Stomach (tissue), 9 donors: ENCODE results near the gene PTGES. TPM values are rescaled to one million over a fixed set of nuclear protein-coding genes. Genes with fewer than 3 reads are reported as not detected.

Source experiments
- DNase-seq, 2 donors: peaks; one replicate each; pipeline versions ENCODE4 v3.0.0 to v3.0.0-alpha.2; 2013 to 2019
- H3K27ac ChIP-seq, 5 donors: fragments of 200-600 bp in 4 of 5; sonication (generic) in 4 of 5; one replicate each; pipeline ENCODE4 v1.5.1; 2013 to 2019; ENCODE audit warnings: mild to moderate bottlenecking in 1 of 5, moderate library complexity in 1 of 5
- H3K27me3 ChIP-seq, 3 donors: fragments of 200-600 bp; sonication (generic); one replicate each; pipeline ENCODE4 v1.5.1; 2017 to 2019; ENCODE audit warnings: mixed run types in 1 of 3
- H3K36me3 ChIP-seq, 4 donors: fragments of 200-600 bp; sonication (generic); 1 replicate in 3 of 4; 2 replicates in 1 of 4; pipeline ENCODE4 v1.5.1; 2016 to 2019
- H3K4me1 ChIP-seq, 4 donors: fragments of 200-600 bp; sonication (generic); one replicate each; pipeline ENCODE4 v1.5.1; 2016 to 2019
- H3K4me3 ChIP-seq, 4 donors: fragments of 200-600 bp; sonication (generic) in 3 of 4; one replicate each; pipeline ENCODE4 v1.5.1; 2016 to 2019; ENCODE audit warnings: mild to moderate bottlenecking in 1 of 4
- H3K9me3 ChIP-seq, 4 donors: fragments of 200-600 bp; sonication (generic); one replicate each; pipeline ENCODE4 v1.5.1; 2016 to 2019
- EP300 ChIP-seq: sonication (generic); formaldehyde crosslinking; IDR thresholded peaks from one replicate; pipeline ENCODE4 v1.6.1; 2017; ENCODE audit warnings: antibody characterized with exemption
- POLR2A ChIP-seq, 4 donors: fragments of 450-650 bp; IDR thresholded peaks; one replicate each; pipeline ENCODE4 v1.6.1; 2016; ENCODE audit warnings: antibody characterized with exemption in 4 of 4, control low read depth in 2 of 4, mild to moderate bottlenecking in 1 of 4, moderate library complexity in 1 of 4
- POLR2AphosphoS5 ChIP-seq, 3 donors: sonication (generic); formaldehyde crosslinking; IDR thresholded peaks; one replicate each; pipeline ENCODE4 v1.6.1; 2016; ENCODE audit warnings: antibody characterized with exemption in 3 of 3
- WGBS, 5 donors: extraction: QIAGEN DNeasy Blood & Tissue Kit in 3 of 5; methylation state at CpG; one replicate each; pipeline versions ENCODE4 v1.1.5 to v1.1.7; 2013 to 2018; 5-methylcytosine and 5-hydroxymethylcytosine counted together
- intact Hi-C: fragments of 100-400 bp; cut with DNase I; formaldehyde crosslinking; loops from one replicate; pipeline ENCODE4 v1.15.1; 2023; ENCODE audit warnings: low total_unique reads
- polyA plus RNA-seq, 3 donors: library from polyadenylated mRNA; stranded (reverse); fragments of 200-250 nt; gene quantifications; one replicate each; pipeline ENCODE4 v1.2.3, GENCODE V29; 2013
- total RNA-seq, 5 donors: library from RNA; depleted of rRNA; stranded (reverse); fragments of >200 nt; gene quantifications; one replicate each; pipeline versions ENCODE4 v1.1.0 to v1.2.3, GENCODE V29; 2014 to 2016
- TF ChIP-seq, protein P1 (sequence below), 7 experiments: fragments of 450-650 bp in 4 of 7; fragments of 200-600 bp in 3 of 7; sonication (generic) in 3 of 7; IDR thresholded peaks; one replicate each; pipeline ENCODE4 v1.5.1; 2016 to 2019; ENCODE audit warnings: antibody characterized with exemption in 7 of 7, control low read depth in 2 of 7, mild to moderate bottlenecking in 1 of 7
- donor health status: healthy with polysubstance abuse.
- donor health status: Bipolar disorder and iron deficiency.
- donor health status: healthy.

Gene PTGES
- total and polyA plus RNA-seq, 8 donors: 0.58 to 15.3 (median 3.6) TPM; not detected in 1

- peaks cover 14 to 24% (median 18%) of the 10 kb centered on the region in 4 donors for H3K4me1 ChIP-seq
- intact Hi-C loops: no loop called here
- H3K27me3 ChIP-seq: peaks cover 0 to 68% (median 26%) of the 10 kb centered on the region in 3 donors
- H3K27ac ChIP-seq: peak overlapping the region; percentile 44 to 84 (median 67)
- H3K4me3 ChIP-seq: peak overlapping the region; percentile 41 to 44 (median 42)
- no peak for TF ChIP-seq POLR2A (IDR thresholded peaks at IDR 0.05)
- TF ChIP-seq POLR2AphosphoS5 (IDR thresholded peaks at IDR 0.05): peak in 1 of 3 donors; percentile 28
- H3K9me3 ChIP-seq: no peaks in the 10 kb centered on the region
- peak in 1 of 2 donors; percentile 78 for DNase-seq
- H3K36me3 ChIP-seq: no peaks in the 10 kb centered on the region
- WGBS, 5 donors: 0 to 11% (median 3%) methylated on average over 3 to 70 of the region's 71 CpGs
Measured at GRCh38 chr9:129696944-129697655, 55.7 kb downstream of the PTGES start.

DNA sequence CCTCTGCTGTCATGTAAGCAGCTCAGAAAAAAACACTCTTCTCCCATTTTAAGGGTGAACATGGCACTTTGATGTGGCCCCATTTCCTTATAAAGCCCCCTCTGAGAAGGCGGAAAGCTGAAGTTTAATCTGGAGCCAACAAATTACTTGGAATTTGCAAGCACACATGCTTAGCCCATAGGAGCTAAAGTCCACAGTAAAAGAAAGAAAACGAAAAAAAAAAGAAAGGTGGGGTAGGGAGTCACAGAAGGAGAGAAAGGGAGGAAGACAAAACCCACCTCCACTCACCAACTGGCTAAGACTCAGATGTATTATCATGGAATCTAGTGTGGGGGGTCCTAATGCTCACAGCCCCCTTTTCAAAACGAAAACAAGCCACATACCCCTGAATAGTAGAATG is 57.0 kb downstream of the PTGES start:
- 41 to 63% (median 61%) methylated on average over 3 of the region's 3 CpGs for WGBS, 5 donors

DNA sequence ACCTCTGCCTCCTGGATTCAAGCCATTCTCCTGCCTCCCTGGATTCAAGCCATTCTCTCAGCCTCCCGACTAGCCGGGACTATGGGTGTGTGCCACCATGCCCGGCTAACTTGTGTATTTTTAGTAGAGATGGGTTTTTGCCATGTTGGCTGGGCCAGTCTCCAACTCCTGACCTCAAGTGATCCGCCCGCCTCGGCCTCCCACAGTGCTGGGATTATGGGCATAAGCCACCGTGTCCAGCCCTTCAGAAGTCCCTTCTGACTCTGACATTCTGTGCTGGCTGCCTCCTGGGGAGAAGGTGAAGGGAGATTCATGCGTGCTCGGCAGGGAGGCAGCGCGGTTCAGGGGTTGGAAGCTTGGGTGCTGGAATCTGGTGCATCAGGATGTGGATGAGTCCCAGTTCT is 58.6 kb downstream of the PTGES start:
- Histone ChIP-seq H3K4me3 (no peak overlapping the region), H3K36me3 (no peaks in the 10 kb centered on the region), H3K27ac (no peak overlapping the region), H3K27me3 (peaks cover 0 to 50% (median 26%) of the 10 kb centered on the region in 3 donors), H3K4me1 (peaks cover 14 to 24% (median 18%) of the 10 kb centered on the region in 4 donors), H3K9me3 (no peaks in the 10 kb centered on the region)
- no peak for DNase-seq
- intact Hi-C loops: no loop called here
- WGBS, 5 donors: 46 to 58% (median 51%) methylated on average over 11 of the region's 11 CpGs
- no peak for TF ChIP-seq POLR2AphosphoS5 (IDR thresholded peaks at IDR 0.05)
- no peak for TF ChIP-seq POLR2A (IDR thresholded peaks at IDR 0.05)
- TF ChIP-seq, protein P1, sequence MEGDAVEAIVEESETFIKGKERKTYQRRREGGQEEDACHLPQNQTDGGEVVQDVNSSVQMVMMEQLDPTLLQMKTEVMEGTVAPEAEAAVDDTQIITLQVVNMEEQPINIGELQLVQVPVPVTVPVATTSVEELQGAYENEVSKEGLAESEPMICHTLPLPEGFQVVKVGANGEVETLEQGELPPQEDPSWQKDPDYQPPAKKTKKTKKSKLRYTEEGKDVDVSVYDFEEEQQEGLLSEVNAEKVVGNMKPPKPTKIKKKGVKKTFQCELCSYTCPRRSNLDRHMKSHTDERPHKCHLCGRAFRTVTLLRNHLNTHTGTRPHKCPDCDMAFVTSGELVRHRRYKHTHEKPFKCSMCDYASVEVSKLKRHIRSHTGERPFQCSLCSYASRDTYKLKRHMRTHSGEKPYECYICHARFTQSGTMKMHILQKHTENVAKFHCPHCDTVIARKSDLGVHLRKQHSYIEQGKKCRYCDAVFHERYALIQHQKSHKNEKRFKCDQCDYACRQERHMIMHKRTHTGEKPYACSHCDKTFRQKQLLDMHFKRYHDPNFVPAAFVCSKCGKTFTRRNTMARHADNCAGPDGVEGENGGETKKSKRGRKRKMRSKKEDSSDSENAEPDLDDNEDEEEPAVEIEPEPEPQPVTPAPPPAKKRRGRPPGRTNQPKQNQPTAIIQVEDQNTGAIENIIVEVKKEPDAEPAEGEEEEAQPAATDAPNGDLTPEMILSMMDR (IDR thresholded peaks at IDR 0.05): no peak
- TF ChIP-seq EP300: no peak

More for the DNA sequence above, 57.0 kb downstream of the PTGES start:
- TF ChIP-seq POLR2AphosphoS5 (IDR thresholded peaks at IDR 0.05): no peak
- TF ChIP-seq EP300: no peak
- TF ChIP-seq, protein P1 (IDR thresholded peaks at IDR 0.05): no peak
- no peak for TF ChIP-seq POLR2A (IDR thresholded peaks at IDR 0.05)
- Histone ChIP-seq H3K9me3 (no peaks in the 10 kb centered on the region), H3K4me1 (peaks cover 14 to 24% (median 18%) of the 10 kb centered on the region in 4 donors), H3K36me3 (no peaks in the 10 kb centered on the region), H3K27ac (peak overlapping the region in 2 of 5 donors; percentile 66 to 84), H3K4me3 (no peak overlapping the region), H3K27me3 (peaks cover 0 to 67% (median 26%) of the 10 kb centered on the region in 3 donors)
- DNase-seq: no peak
- intact Hi-C loops: no loop called here

DNA sequence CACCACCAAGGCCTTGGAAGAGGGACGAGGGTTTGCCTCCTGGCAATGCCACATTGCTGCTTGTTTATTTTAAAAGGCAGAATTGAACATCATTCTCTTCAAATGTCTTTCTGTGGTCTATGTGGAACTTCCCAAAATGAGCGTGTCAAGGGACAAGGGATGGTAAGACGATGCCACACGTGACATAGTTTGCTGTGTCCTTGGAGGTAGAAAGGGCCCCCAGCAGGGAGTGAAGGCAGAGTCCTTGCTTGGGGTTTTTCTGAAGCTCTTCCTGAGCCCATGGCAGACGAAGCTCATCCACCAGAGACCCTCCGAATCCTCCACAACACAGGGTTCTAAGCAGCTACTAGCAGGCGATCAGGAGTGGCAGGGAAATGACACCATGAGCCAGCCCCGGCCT is 59.1 kb downstream of the PTGES start:
- DNase-seq: no peak
- Histone ChIP-seq H3K36me3 (no peaks in the 10 kb centered on the region), H3K27me3 (peaks cover 0 to 45% (median 23%) of the 10 kb centered on the region in 3 donors), H3K4me1 (peaks cover 14 to 23% (median 18%) of the 10 kb centered on the region in 4 donors), H3K27ac (no peak overlapping the region), H3K4me3 (no peak overlapping the region), H3K9me3 (no peaks in the 10 kb centered on the region)
- 71 to 87% (median 79%) methylated on average over 8 of the region's 8 CpGs for WGBS, 5 donors
- no peak for TF ChIP-seq POLR2AphosphoS5 (IDR thresholded peaks at IDR 0.05)
- TF ChIP-seq, protein P1 (IDR thresholded peaks at IDR 0.05): no peak
- intact Hi-C loops: no loop called here

DNA sequence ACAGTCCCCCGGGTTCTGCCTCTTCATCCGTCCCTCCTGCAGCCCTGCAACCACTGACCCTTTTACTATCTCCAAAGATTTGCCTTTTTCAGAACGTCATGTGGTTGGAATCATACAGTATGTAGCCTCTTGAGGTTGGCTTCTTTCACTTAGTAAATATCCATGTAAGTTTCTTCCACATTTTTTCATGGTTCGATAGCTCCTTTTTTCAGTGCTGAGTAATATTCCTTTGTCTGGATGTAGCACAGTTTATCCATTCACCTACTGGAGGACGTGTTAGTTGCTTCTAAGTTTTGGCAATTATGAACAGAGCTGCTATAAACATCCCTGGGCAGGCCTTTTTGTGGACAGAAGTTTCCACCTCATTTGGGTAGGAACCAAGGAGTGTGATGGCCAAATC is 60.3 kb downstream of the PTGES start:
- intact Hi-C loops: no loop called here
- Histone ChIP-seq H3K27me3 (peaks cover 0 to 40% (median 13%) of the 10 kb centered on the region in 3 donors), H3K4me1 (peaks cover 8 to 11% (median 9%) of the 10 kb centered on the region in 4 donors), H3K36me3 (no peaks in the 10 kb centered on the region), H3K9me3 (no peaks in the 10 kb centered on the region), H3K27ac (no peak overlapping the region), H3K4me3 (no peak overlapping the region)
- TF ChIP-seq POLR2A (IDR thresholded peaks at IDR 0.05): no peak
- TF ChIP-seq, protein P1 (IDR thresholded peaks at IDR 0.05): no peak
- no peak for TF ChIP-seq POLR2AphosphoS5 (IDR thresholded peaks at IDR 0.05)
- TF ChIP-seq EP300: no peak
- DNase-seq: no peak
- 79 to 87% (median 83%) methylated on average over 5 of the region's 5 CpGs for WGBS, 5 donors
